Measurements from ENCODE around the gene ADAP1. TPM values are rescaled to one million over a fixed set of nuclear protein-coding genes. Genes with fewer than 3 reads are reported as not detected.

The ADAP1 gene
- polyA plus RNA-seq, 1 donor (not counting 4 experiments of a cell fraction or from before 2014, with no cell fraction given), result 4.3 TPM

DNA sequence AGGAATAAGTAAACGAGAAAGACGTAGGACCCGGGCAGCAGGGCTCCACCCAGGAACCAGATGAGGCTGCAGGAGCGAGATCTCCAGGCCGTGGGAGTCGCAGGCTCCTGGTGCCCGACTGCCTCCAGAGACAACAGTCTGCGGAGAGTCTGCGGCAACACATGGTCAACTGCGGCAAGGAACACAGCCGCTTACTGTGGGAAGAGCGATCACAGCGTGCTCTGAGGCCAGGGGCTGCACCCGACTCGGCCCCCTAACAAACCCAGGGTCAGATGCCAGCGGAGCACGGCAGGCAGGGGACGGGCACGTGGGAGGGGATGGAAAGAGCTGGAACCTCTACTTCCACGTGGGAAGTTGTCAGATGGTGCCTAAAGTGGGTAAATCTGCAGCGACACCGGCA, 51.5 kb downstream of the ADAP1 start:
- dilution Hi-C loops (cut with MboI; ENCODE audit: extremely low pct_ligation_motif_present, low sequenced_read_pairs), result no loop called here
- H3K79me2 ChIP-seq (ENCODE audit: control insufficient read depth, insufficient read depth, low read length), result no peaks in the 10 kb centered on the region

DNA sequence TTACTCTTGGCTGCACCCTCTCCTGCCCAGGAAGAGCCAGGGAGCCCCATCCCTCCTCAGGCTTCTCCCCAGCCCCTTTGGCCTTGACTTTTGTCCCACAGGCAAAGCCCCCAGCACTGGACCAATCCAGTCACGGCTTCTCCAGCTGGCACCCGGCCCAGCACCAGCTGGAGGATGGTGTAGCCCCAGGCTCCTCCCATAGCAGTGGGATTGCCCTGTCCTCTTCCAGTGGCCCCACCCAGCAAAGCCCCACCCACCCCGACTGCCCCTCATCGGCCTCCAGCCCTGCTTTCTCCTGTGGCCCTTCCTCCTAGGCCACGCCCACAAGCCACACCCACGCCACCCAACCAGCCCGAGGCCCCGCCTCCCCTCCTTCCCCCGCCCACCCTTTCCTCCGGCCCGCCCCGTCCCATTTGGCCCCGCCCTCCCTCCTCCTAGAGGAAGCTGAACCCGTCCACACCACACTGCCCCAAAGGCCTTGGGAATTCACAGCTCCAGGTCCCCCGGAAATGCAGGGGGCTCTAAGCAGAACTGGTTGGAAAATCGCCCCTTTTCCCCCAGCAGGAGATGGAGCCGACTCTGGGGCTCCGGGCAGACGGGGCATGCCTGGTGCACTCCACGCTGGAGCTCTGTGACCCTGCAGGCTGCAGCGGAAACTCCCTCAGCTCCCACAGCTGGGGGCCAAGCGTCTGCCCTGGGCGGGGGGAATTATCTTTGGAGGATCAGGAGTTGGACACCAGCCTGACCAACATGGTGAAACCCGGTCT, 52.9 kb downstream of the ADAP1 start:
- no peak overlapping the region for H3K4me3 ChIP-seq (ENCODE audit: control insufficient read depth in 2 of 3, extremely low read depth in 1 of 3, insufficient read depth in 2 of 3, low read depth in 1 of 3, low read length in 3 of 3)
- TF ChIP-seq EZH2 (IDR thresholded peaks at IDR 0.05; ENCODE audit: low read length), result no peak
- TF ChIP-seq, protein P1, sequence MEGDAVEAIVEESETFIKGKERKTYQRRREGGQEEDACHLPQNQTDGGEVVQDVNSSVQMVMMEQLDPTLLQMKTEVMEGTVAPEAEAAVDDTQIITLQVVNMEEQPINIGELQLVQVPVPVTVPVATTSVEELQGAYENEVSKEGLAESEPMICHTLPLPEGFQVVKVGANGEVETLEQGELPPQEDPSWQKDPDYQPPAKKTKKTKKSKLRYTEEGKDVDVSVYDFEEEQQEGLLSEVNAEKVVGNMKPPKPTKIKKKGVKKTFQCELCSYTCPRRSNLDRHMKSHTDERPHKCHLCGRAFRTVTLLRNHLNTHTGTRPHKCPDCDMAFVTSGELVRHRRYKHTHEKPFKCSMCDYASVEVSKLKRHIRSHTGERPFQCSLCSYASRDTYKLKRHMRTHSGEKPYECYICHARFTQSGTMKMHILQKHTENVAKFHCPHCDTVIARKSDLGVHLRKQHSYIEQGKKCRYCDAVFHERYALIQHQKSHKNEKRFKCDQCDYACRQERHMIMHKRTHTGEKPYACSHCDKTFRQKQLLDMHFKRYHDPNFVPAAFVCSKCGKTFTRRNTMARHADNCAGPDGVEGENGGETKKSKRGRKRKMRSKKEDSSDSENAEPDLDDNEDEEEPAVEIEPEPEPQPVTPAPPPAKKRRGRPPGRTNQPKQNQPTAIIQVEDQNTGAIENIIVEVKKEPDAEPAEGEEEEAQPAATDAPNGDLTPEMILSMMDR (optimal IDR thresholded peaks at IDR 0.05 in 1 of 3, IDR thresholded peaks at IDR 0.05 in 1 of 3, conservative IDR thresholded peaks at IDR 0.05 in 1 of 3; ENCODE audit: extremely low read depth in 1 of 3, insufficient read depth in 2 of 3, low read length in 3 of 3), result no peak
- H3K27ac ChIP-seq (ENCODE audit: control insufficient read depth, insufficient read depth, low read length), result no peak overlapping the region
- H3K79me2 ChIP-seq (ENCODE audit: control insufficient read depth, insufficient read depth, low read length), result no peaks in the 10 kb centered on the region
- H3K9ac ChIP-seq (ENCODE audit: control insufficient read depth, extremely low read depth, insufficient read depth, low read length), result no peak overlapping the region
- H3K36me3 ChIP-seq (ENCODE audit: control insufficient read depth in 2 of 2, extremely low read depth in 1 of 2, insufficient read depth in 2 of 2, low read length in 2 of 2), result peaks cover 0 to 4% of the 10 kb centered on the region in 2 experiments
- no peak overlapping the region for H2AFZ ChIP-seq (ENCODE audit: control insufficient read depth, low read length)
- no peaks in the 10 kb centered on the region for H3K9me3 ChIP-seq (ENCODE audit: control insufficient read depth, low read depth, low read length)
- no peaks in the 10 kb centered on the region for H3K9me1 ChIP-seq (ENCODE audit: control insufficient read depth, extremely low read depth, insufficient read depth, low read length)
- H3K4me2 ChIP-seq (ENCODE audit: control insufficient read depth, extremely low read depth, insufficient read depth, low read depth, low read length), result no peak overlapping the region
- DNase-seq (ENCODE audit: low read depth, low spot score) (peak; percentile 50), FAIRE-seq (no peak)
- peaks cover 16% of the 10 kb centered on the region for H3K27me3 ChIP-seq (ENCODE audit: control insufficient read depth, extremely low read depth, insufficient read depth, low read length)
- dilution Hi-C loops (cut with MboI; ENCODE audit: extremely low pct_ligation_motif_present, low sequenced_read_pairs), result no loop called here
- no peaks in the 10 kb centered on the region for H4K20me1 ChIP-seq (ENCODE audit: control insufficient read depth, extremely low read depth, insufficient read depth, low read length)
- H3K4me1 ChIP-seq (ENCODE audit: control insufficient read depth, extremely low read depth, insufficient read depth, low read length), result no peaks in the 10 kb centered on the region

More for the DNA sequence above, 51.5 kb downstream of the ADAP1 start:
- no peak for DNase-seq (ENCODE audit: low read depth, low spot score)
- TF ChIP-seq EZH2 (IDR thresholded peaks at IDR 0.05; ENCODE audit: low read length), result no peak
- TF ChIP-seq, protein P1 (optimal IDR thresholded peaks at IDR 0.05 in 1 of 3, IDR thresholded peaks at IDR 0.05 in 1 of 3, conservative IDR thresholded peaks at IDR 0.05 in 1 of 3; ENCODE audit: extremely low read depth in 1 of 3, insufficient read depth in 2 of 3, low read length in 3 of 3), result no peak
- Histone ChIP-seq H3K9me3 (ENCODE audit: control insufficient read depth, low read depth, low read length) (no peaks in the 10 kb centered on the region), H3K4me2 (ENCODE audit: control insufficient read depth, extremely low read depth, insufficient read depth, low read depth, low read length) (no peak overlapping the region), H3K4me3 (ENCODE audit: control insufficient read depth in 2 of 3, extremely low read depth in 1 of 3, insufficient read depth in 2 of 3, low read depth in 1 of 3, low read length in 3 of 3) (no peak overlapping the region), H3K4me1 (ENCODE audit: control insufficient read depth, extremely low read depth, insufficient read depth, low read length) (no peaks in the 10 kb centered on the region), H3K27ac (ENCODE audit: control insufficient read depth, insufficient read depth, low read length) (no peak overlapping the region), H4K20me1 (ENCODE audit: control insufficient read depth, extremely low read depth, insufficient read depth, low read length) (no peaks in the 10 kb centered on the region), H3K27me3 (ENCODE audit: control insufficient read depth, extremely low read depth, insufficient read depth, low read length) (peaks cover 16% of the 10 kb centered on the region), H3K9me1 (ENCODE audit: control insufficient read depth, extremely low read depth, insufficient read depth, low read length) (no peaks in the 10 kb centered on the region), H3K36me3 (ENCODE audit: control insufficient read depth in 2 of 2, extremely low read depth in 1 of 2, insufficient read depth in 2 of 2, low read length in 2 of 2) (no peaks in the 10 kb centered on the region), H3K9ac (ENCODE audit: control insufficient read depth, extremely low read depth, insufficient read depth, low read length) (no peak overlapping the region), H2AFZ (ENCODE audit: control insufficient read depth, low read length) (no peak overlapping the region)
- no peak for FAIRE-seq

Measured in keratinocyte (primary cell).